Upper lobe of left lung (tissue), 4 donors: Measurements from ENCODE around the gene ITGA1.

Source experiments
- POLR2A ChIP-seq, 4 donors: fragments of 450-650 bp; IDR thresholded peaks; one replicate each; pipeline ENCODE4 v1.5.1; 2016 to 2017; ENCODE audit warnings: antibody characterized with exemption in 4 of 4, mild to moderate bottlenecking in 2 of 4
- POLR2AphosphoS5 ChIP-seq, 2 donors: sonication (generic); formaldehyde crosslinking; IDR thresholded peaks; one replicate each; pipeline ENCODE4 v1.5.1; 2017; ENCODE audit warnings: antibody characterized with exemption in 2 of 2
- TF ChIP-seq, protein P1 (sequence below), 6 experiments: fragments of 450-650 bp in 4 of 6; fragments of 200-600 bp in 2 of 6; sonication (generic) in 2 of 6; IDR thresholded peaks; one replicate each; pipeline ENCODE4 v1.5.1; 2016 to 2019; ENCODE audit warnings: antibody characterized with exemption in 6 of 6

DNA sequence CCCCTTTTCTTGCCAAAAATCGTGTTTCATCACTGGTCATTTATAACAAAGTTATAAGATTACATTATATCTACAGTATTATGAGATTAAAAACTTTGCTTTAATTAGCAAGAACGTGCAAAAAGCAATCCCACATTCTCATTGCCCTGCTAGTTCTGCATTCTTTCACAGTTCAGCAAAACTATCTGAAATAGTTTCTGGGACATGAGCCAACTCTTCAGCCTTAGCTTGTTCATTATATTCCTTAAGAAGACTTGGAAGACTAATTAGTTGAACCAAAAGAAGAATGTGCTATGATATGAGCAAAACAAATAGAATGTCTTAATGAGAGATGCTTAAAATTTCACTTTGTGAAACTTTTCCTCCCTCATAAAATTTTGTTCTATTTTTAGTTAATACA lies 76.7 kb downstream of the ITGA1 start:
- TF ChIP-seq, protein P1, sequence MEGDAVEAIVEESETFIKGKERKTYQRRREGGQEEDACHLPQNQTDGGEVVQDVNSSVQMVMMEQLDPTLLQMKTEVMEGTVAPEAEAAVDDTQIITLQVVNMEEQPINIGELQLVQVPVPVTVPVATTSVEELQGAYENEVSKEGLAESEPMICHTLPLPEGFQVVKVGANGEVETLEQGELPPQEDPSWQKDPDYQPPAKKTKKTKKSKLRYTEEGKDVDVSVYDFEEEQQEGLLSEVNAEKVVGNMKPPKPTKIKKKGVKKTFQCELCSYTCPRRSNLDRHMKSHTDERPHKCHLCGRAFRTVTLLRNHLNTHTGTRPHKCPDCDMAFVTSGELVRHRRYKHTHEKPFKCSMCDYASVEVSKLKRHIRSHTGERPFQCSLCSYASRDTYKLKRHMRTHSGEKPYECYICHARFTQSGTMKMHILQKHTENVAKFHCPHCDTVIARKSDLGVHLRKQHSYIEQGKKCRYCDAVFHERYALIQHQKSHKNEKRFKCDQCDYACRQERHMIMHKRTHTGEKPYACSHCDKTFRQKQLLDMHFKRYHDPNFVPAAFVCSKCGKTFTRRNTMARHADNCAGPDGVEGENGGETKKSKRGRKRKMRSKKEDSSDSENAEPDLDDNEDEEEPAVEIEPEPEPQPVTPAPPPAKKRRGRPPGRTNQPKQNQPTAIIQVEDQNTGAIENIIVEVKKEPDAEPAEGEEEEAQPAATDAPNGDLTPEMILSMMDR (IDR thresholded peaks at IDR 0.05) = no peak
- no peak for TF ChIP-seq POLR2A (IDR thresholded peaks at IDR 0.05)
- no peak for TF ChIP-seq POLR2AphosphoS5 (IDR thresholded peaks at IDR 0.05)
